Upper lobe of right lung (tissue), 1 donor: ENCODE results near the gene CLCN4. TPM values are rescaled to one million over a fixed set of nuclear protein-coding genes. Genes with fewer than 3 reads are reported as not detected.

Experiments
- ATAC-seq: fragments of 200-7000 bp; cut with Tn5 transposase; one replicate; pipeline ENCODE4 v1.9.1; 2020; ENCODE audit warnings: mild to moderate bottlenecking, moderate library complexity
- DNase-seq: peaks from one replicate; pipeline ENCODE4 v3.0.0-alpha.2; 2020
- H3K27ac ChIP-seq: fragments of 200-600 bp; one replicate; pipeline ENCODE4 v1.8.0; 2022
- H3K27me3 ChIP-seq: fragments of 200-600 bp; one replicate; pipeline ENCODE4 v1.8.0; 2022; ENCODE audit warnings: mild to moderate bottlenecking
- H3K36me3 ChIP-seq: fragments of 200-600 bp; one replicate; pipeline ENCODE4 v1.8.0; 2022
- H3K4me1 ChIP-seq: fragments of 200-600 bp; one replicate; pipeline ENCODE4 v1.8.0; 2022
- H3K4me3 ChIP-seq: fragments of 200-600 bp; one replicate; pipeline ENCODE4 v1.8.0; 2022; ENCODE audit warnings: mild to moderate bottlenecking
- H3K9me3 ChIP-seq: fragments of 200-600 bp; one replicate; pipeline ENCODE4 v1.8.0; 2022
- CTCF ChIP-seq: fragments of 200-600 bp; IDR thresholded peaks from one replicate; pipeline ENCODE4 v1.8.0; 2022; ENCODE audit warnings: antibody characterized with exemption
- intact Hi-C: fragments of 100-400 bp; cut with DNase I; formaldehyde crosslinking; loops from one replicate; pipeline ENCODE4 v1.11.0; 2022
- total RNA-seq: library from RNA; stranded (reverse); fragmentation: NEBNext Ultra II Directional; extraction: Animal tissue kit (Norgen Biotek cat#: 25700); gene quantifications from one replicate; pipeline ENCODE4 v1.2.1, GENCODE V29; 2021
- donor health status: DM: no; HTN: yes; CAD: no; lungs with severe emphysema.

Gene CLCN4
- total RNA-seq, 1 donor from 2014 or later: 9.8 TPM

DNA sequence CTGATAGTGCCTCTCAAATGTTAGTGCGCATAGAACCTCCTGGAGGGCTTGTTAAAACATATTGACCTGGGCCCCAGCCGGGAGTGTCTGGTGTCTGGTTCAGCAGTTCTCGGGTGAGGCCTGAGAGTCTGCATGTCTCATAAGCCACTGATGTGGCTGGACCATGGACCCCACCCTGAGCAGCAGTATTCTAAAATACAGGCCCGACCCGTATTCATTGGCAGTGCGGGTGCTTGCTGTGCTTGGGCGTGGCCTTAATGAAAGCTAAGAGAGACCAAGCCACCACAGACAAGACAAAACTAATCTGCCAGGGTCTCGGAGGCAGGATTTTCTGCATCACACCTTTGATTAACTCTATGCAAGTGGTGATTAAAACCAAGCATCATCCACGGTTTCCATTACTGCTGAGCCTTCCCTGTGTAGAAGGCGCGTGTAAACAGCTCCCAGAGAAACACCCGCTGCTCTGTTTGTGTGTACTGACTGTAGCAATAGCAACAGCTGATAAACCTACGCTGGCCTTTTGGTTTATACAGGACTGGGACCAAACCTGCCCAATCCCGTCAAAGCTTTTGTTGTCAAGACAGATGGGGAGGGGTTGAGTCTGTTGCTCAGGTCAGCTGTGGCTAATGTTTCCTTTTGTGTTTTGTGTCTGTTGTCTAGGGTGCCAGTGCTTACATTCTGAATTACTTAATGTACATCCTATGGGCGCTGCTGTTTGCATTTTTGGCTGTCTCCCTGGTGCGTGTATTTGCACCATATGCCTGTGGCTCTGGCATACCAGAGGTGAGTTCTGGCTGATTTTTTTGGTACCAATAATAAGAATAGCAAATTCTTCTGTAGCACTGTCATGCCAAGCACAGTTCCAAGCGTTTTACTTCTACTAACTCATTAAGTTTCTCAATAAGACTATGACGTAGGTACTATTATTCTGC, 40.8 kb downstream of the CLCN4 start:
- H3K27me3 ChIP-seq: no peaks in the 10 kb centered on the region
- intact Hi-C loops: no loop called here
- ATAC-seq (no peak), DNase-seq (no peak)
- H3K9me3 ChIP-seq: no peaks in the 10 kb centered on the region
- no peaks in the 10 kb centered on the region for H3K36me3 ChIP-seq
- no peaks in the 10 kb centered on the region for H3K4me1 ChIP-seq
- no peak overlapping the region for H3K27ac ChIP-seq
- TF ChIP-seq CTCF: no peak
- H3K4me3 ChIP-seq: no peak overlapping the region

GRCh38 chrX:10198254-10198653, 41.5 kb downstream of the CLCN4 start:
- Histone ChIP-seq H3K4me3 (no peak overlapping the region), H3K36me3 (no peaks in the 10 kb centered on the region), H3K4me1 (no peaks in the 10 kb centered on the region), H3K9me3 (no peaks in the 10 kb centered on the region), H3K27me3 (no peaks in the 10 kb centered on the region), H3K27ac (no peak overlapping the region)
- ATAC-seq: no peak
- intact Hi-C loops: no loop called here
- DNase-seq: no peak
- TF ChIP-seq CTCF: no peak

- TF ChIP-seq CTCF: no peak
- intact Hi-C loops: no loop called here
- no peaks in the 10 kb centered on the region for H3K36me3 ChIP-seq
- H3K9me3 ChIP-seq: no peaks in the 10 kb centered on the region
- no peaks in the 10 kb centered on the region for H3K4me1 ChIP-seq
- H3K27ac ChIP-seq: no peak overlapping the region
- H3K4me3 ChIP-seq: no peak overlapping the region
- DNase-seq (peak; percentile 72), ATAC-seq (peak; percentile 87)
- H3K27me3 ChIP-seq: no peaks in the 10 kb centered on the region
Measured at GRCh38 chrX:10199212-10199611, 42.4 kb downstream of the CLCN4 start.

- Histone ChIP-seq H3K36me3 (no peaks in the 10 kb centered on the region), H3K27me3 (no peaks in the 10 kb centered on the region), H3K4me3 (no peak overlapping the region), H3K9me3 (no peaks in the 10 kb centered on the region), H3K27ac (no peak overlapping the region), H3K4me1 (no peaks in the 10 kb centered on the region)
- TF ChIP-seq CTCF: no peak
- intact Hi-C loops: no loop called here
- ATAC-seq: no peak
- DNase-seq: no peak
Measured at GRCh38 chrX:10203617-10204016, 46.8 kb downstream of the CLCN4 start.

DNA sequence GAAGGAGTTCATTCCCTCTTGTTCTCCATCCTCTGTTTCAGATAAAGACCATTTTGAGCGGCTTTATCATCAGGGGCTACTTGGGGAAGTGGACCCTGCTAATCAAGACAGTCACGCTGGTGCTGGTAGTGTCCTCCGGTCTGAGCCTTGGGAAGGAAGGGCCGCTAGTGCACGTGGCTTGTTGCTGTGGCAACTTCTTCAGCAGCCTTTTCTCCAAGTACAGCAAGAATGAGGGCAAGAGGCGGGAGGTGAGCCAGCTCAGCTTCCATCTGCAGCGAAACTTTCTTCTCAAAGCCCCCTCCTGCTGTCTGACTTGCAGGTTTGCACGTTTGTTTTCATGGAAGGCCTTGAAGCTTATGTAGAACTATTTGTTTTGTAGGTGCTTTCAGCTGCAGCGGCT, 49.5 kb downstream of the CLCN4 start:
- no peaks in the 10 kb centered on the region for H3K4me1 ChIP-seq
- no peak overlapping the region for H3K4me3 ChIP-seq
- no peaks in the 10 kb centered on the region for H3K36me3 ChIP-seq
- no peak for DNase-seq
- no peaks in the 10 kb centered on the region for H3K9me3 ChIP-seq
- H3K27me3 ChIP-seq: no peaks in the 10 kb centered on the region
- no peak for ATAC-seq
- no peak overlapping the region for H3K27ac ChIP-seq
- no peak for TF ChIP-seq CTCF
- intact Hi-C loops: no loop called here
